ELF-1 (cell line): ENCODE measurements around the gene HS6ST3.

Experiments used
- DNase-seq: peaks from one replicate; pipeline ENCODE4 v3.0.0-alpha.2; 2016; ENCODE audit warnings: low read depth, low spot score

The HS6ST3 gene

DNA sequence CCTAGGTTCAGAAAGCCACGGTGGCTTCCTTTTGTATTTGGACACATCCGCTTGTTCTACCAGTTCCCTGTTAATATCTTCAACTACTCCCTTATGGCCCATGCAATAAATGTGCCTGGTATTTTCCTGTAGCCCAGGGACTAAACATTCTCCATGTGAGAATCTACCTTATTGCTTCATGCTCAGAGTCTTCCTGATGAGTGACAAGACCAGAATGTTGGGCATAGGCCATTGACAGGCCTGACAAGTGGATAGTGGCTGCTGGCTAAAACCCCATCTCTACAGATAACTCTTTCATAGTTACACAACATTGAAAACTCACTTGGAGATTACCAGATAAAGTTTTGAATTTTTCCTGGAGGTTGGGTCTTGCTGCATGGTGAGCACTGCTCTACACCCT is 449.9 kb downstream of the HS6ST3 start:
- no peak for DNase-seq

DNA sequence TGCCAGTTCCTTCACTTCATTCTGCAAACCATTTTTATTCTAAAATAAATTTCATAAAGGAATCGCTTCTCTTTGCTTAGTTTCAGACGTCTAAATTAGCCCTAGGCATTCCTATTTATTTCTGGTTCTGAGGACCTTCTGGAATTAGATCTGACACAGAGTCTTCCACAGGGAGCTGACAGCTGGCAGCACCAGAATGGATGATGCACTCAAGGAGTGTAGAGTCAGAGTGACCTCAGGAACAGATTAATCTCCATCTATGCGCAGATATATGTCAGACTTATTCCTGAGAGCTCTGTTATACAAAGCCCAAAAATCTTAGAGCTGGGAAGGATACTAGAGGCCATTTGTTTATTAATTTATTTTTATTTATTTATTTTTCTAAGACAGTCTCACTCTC is 450.8 kb downstream of the HS6ST3 start:
- DNase-seq, result no peak

DNA sequence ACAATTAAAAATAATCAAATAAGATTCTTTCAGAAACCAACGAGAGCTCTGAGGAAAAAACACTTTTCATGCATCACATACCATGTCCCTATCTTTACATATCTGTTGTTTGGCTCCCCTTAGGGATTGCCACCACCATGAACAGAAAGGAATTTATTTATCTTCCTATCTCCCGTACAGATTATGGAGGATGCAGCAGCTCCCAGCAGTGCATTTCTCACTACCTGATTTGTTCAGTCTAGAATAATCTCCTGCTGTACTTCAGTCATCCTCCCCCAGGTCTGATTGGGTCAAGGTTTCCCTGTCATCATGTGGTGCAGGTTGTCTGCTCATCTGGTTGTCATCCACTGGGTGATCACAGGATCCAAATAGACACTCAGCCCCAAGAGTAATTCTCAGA is 453.1 kb downstream of the HS6ST3 start:
- no peak for DNase-seq

DNA sequence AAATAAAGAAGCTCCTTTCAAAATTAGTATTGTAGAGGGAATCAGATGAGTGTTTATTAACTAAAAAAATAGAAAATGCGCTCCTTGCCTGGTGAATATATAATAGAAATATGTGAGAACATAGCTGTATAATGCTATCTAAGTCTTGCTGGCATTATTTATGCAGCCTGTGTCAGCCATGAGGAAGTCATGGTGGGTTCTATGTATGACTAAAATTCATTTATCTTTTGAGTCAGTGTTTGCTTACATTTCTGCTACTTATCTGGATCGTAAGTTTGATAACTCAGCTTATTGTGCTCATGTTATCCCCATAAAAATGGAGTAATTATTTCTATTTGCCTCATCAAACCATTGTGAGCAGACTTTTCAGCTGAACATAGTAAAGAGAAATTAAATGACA is 455.1 kb downstream of the HS6ST3 start:
- DNase-seq, result no peak

DNA sequence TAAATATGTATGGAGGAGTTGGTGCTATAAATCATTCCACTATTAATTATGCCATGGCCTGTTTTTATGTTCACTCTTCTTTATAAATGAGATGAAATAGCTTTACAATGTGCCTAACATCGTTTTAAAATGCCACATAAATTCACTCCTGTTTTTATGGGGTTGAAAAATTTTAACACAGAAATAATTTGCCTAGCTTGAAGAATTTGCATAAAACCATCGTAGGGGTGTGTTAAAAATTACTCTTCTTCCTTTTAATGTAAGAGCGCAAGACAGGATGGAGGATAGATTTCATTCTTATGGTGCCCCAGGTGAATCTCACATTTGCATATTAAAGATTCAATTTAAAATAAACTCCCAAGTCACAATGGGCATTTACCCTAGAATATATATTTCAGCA is 456.6 kb downstream of the HS6ST3 start:
- DNase-seq, result no peak

DNA sequence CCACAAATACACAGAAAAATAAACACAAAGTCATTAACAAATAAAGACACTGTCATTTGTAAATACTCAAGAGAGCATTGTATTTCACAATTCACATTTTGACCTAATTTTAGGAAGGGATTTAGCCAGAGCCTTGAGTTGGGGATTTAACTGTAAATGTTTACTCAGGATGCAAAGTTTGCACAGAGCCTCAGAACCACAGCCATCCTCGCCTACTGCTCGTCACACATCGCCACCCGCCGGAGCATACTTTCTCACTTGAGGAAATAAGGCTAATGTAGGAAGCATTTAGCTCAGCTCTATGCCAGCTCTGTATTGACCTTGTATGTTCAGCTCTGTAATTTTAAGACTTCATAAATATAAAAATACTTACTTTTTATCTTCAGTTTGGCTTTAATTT is 461.6 kb downstream of the HS6ST3 start:
- no peak for DNase-seq

DNA sequence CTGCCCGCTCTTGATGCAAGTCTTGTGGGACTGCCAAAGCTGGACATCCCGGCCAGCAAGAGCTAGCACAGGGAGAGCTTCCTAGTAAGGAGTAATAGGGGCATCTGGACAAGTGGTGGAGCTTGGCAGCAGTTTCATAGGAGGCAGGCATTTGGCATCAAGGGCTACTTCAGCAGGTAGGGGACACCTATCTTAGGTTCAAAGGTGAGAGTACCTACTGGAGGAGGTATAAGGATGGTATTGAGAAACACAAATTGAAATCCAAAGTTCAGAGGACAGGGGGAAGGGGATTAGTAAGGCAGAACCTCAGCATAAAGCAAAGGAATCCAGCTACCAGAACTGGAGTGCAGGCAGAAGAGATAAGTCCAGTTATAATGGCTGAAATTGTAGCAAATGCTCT is 462.7 kb downstream of the HS6ST3 start:
- no peak for DNase-seq

DNA sequence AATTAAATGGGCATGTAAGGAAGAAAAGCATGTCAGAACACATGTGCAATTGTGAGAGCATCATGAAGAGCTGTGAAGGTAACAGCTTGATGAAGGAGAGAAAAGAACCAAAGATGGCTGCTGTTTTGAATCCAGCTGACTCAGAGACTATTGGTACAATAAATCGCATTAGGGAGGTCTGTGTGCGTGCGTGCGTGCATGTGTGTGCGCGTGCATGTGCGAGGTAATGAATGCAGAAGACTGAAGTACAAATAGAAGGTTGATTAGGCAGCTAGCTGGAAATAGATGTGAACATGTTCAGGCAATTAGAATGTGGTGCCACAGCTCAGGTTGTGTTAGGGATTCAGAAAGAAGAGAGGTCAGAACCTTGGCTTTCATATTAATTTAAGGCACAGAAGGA is 463.9 kb downstream of the HS6ST3 start:
- DNase-seq, result no peak

DNA sequence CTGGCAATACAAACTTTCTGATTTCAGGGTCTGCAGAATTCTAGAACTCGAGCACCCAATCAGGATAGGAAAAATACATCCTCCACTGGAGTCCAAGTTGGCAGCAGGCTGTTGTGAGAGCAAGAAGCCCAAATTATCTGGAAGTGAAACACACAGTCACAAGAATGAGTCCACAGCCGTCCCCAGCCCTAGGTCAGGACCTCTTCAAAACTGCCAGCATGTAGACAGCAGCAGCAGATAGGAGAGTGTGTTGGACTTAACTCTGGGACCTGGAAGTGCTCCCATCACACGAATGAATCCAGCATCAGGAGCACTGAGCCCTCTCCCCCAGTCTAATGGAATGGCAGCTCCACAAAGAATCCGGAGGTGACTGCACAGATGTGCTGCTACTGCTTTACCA is 483.7 kb downstream of the HS6ST3 start:
- no peak for DNase-seq

DNA sequence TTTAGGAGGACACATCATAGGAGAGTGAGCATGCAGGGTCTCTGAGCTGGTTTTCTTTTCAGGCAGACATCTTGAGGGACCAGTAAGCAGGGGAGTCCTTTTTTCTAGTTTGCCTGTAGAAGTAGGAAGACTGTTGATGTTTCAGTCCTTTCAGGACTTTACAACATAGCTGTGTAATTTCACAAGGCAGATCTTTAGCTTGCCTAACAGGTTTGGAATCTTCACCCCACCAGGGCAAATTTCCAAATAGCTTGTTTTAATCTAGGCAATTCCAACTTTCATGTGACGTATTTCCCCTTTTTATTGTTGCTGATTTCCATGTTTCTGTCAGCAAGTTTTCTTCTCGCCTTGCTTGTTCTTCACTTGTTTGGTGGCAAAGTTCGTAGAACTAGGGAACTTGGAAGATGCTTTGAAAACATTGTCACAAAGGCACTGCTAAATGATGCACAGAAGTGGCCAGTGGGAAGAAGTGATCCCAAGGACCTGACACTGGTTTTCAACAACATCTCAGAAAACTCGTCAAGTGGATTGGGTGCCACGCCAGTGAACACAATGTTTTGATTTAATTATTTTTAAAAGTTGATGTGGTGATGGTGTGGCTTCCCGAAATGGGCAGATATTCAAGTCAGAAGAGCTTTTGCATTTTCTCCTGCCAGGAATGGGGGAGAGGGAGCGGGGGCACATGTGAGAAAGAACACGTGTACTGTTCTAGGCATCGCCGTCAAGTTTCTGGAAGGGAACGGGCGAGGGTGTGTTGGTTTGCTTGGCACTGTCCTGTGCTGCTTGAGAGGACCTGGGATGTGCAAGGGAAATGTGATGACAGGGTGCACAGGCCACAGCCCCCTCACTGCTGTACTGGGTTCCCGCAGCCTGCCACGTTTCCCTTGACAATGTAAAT is 485.8 kb downstream of the HS6ST3 start:
- no peak for DNase-seq

DNA sequence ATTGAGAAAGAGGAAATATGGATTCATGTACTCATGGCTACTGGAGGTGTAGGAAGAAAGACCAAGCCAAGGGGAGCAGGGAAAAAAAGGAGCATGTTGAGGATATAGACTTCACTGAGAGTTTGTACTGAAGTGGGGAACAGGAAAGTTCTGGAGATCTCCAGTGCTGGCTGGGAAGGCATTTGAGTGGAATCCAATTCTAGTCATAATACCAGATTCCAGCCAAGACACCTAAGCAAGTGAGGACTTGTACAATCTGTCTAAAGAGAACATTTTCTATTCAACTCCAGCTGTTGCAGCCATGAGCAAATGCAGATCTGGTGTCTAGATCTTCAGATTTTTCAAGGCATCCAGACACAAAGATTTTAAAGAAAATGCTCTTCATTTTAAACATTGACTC is 491.8 kb downstream of the HS6ST3 start:
- DNase-seq, result no peak

DNA sequence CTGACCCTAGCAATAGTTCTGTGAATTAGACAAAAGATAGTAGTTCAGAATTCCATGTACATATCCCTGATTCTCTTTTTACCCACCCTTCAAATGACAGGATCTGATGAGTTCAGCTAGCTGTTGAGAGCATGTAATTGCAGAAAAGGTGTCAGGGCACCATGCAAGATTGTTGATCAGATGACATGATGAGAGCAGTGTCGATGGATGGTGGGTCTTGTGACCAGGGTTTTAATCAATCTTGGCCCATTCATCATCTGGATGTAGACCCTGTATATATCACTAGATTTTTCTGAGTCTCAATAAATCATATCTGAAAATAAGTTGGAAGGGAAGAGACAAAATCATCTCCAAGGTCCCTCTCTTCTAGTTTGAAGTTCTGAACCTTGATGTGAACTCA is 525.3 kb downstream of the HS6ST3 start:
- DNase-seq, result no peak

DNA sequence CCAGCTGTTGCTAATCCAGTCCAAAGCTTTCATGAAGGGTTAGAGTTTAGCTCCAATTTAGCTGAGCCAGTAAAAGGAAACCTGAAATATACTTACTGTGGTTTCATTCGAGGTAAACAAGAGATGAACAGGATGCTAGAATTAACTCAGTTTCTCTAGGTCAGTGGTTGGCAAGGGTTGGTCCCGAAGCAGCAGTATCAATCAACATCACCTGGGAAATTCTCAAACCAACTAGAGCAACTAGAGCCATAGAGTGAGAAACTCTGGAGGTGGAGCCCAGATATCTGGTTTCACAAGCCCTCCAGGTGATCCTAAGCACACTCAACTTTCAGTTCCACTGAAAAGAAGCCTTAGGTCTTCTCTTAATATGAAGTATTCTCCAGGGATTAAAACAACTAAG is 527.6 kb downstream of the HS6ST3 start:
- DNase-seq, result no peak

DNA sequence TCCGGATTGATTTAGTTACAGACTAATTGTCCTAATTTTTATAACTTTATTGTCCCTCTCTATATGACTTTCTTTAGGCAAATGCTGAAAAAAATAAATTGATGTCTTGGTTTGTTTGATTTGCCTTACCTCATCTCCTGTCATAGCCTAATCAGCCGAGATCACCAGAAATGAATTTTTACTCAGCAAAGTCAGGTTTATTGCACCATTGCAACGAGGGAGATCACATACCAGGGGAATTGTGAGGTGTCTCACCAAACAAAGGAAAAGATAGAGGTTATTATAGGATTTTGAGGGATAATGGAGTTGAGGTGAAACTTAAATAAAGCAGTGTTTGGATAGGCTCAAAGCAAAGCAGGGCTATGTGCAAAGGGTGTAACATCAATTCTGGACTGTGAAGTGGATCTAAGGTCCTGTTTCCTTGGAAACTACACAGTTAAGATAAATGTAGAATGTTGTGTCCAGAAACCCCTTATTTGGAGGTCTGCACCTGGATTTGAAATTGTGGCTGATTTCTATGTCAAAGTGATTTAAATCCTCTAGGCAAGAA is 531.8 kb downstream of the HS6ST3 start:
- no peak for DNase-seq

DNA sequence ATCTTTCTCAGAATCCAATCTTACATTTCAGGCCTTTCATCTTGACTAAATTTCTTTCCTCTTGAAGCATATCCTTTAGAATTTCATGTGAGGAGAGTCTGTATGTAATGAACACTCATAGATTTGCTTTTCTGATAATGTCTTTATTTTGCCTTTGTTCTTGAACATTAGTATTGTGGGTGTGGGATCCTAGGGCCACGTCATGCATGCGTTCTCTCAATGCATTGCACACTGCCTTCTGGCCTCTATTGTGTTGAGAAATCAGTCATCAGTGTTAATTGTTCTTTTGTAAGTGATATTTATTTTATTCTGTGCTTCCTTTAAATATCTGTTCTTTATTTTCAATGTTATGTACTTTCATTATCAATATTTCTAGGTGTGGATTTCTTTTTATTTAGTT is 539.4 kb downstream of the HS6ST3 start:
- no peak for DNase-seq

DNA sequence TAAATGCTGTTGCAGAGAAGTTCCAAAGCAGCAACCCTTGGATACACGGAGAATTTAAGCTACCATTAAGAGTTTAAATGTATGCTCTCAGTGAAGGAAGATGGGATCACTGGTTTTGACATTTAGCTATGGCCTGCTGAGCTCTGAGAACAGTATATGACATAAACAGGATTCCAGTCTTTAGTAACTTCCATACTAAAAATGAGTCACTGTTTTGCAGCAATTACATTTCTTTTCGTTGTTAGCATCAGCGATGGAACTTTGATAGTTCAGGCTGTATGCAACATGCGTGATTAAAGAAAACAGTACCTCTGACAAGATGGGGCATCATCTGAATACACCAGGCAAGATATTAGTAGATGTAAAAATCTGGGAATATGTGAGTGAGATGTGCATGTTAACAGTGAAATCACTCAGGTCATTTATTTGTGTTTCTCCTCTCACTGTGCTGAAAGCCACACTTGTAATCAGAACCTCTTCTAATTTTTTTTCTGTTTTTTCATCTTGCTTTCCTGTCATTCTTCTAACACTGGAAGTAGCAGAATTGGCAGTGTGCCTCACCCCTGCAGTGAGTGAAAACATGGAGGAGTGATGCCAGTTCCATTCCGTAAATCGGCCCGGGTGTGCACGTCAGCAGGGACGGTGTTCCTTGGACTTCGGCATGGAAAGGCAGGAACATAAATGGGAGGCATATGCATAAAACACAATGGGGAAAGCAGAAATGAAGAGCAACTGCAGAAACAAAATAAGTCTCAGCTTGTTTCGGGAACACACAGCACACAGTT is 542.8 kb downstream of the HS6ST3 start:
- DNase-seq, result no peak

DNA sequence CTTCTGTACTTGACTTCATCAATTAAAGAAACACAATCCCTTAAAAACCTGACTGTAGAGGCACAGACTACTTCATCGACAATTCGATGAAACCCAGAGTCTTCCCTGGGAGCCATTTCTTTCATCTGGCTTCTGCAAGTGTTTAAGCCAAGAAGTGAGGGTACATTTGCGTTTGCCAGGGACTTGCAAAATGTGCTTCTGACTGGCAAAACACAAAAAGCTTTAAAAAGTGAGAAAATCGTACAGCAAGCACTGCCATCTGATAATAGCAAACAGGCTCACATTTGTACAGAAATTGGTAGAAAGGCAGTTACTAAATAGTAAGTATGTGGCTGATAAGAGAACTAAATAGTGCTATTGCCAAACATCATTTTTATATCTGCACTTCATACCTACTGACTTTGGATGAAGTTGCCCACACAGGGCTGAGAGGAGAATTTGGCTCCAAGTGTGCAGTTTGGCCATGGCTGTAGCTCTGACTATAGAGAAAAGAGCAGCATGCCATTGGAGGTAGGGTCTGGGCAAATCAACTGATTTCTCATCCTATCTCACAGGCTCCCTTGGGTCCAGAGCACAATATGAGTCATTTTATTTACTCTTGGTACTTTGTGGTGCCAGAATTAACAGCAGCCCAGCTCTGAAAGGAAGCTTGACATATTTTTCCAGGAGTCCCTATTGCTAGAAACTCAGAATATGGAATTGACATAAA is 546.2 kb downstream of the HS6ST3 start:
- DNase-seq, result no peak

DNA sequence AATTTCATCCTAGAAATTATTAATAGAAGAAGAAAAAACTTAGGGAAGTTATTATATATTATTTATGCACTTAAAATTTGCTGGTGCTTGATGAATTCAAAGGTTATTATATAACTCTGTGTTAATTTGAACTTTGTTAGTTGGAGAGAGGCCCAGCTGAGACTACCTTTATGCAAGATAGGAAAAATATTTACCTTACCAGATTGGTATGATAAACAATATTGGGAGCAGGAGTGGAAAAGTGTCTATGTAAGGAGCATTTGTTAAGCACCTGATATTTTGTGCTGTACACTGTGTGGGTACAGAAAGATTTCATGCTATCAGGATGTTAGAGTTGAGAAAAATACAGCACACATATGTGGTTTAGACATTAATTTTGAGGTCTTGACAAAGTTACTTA is 547.1 kb downstream of the HS6ST3 start:
- no peak for DNase-seq

DNA sequence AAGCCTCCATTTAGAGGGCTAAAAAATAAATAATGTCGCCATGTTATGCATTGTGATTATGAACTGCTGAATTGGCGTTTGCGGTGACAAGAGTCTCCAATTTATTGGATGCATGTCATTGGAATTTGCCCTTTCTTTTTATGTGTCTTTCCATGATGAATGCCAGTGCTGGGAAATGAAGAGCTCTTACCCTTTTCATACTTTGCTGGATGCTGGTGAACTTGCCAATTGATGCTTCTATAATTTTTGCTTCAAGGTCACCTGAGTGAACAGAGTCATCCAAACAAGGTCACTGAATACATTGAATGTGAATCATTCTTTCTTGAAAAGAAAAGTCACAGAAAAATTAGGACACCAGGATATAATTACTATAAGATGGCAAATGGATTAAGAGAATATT is 556.2 kb downstream of the HS6ST3 start:
- no peak for DNase-seq

DNA sequence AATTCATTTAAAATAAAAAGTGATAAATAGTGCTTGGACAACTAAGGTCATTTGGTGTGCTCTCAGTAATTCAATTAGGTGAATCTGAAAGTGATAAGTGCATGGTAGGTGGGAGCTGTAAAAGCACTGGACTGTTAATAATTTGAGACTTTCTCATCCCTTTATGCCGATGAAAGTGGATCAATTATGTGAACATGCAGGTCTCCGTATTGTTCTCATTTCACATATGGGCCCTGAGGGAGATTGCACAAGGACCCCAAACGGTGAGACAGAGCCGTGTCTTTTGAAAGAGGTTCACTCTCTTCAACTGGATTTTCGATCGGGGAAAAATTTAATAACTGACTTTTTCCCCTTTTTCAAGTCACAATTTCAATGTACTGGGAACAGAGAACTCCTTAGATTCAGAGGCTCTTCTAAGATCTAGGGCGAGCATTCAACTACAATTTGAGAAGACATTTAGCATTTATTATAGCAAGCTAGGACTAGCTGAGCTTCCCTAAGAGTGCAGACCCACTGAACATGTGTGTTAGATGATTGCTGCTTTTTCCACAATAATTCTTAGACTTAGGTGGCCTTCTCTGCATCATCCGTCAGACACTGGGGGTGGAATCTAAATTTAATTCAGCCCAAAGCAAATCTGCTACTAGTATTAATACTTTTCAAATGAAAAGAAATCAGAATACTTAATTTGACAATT is 556.8 kb downstream of the HS6ST3 start:
- DNase-seq, result no peak

DNA sequence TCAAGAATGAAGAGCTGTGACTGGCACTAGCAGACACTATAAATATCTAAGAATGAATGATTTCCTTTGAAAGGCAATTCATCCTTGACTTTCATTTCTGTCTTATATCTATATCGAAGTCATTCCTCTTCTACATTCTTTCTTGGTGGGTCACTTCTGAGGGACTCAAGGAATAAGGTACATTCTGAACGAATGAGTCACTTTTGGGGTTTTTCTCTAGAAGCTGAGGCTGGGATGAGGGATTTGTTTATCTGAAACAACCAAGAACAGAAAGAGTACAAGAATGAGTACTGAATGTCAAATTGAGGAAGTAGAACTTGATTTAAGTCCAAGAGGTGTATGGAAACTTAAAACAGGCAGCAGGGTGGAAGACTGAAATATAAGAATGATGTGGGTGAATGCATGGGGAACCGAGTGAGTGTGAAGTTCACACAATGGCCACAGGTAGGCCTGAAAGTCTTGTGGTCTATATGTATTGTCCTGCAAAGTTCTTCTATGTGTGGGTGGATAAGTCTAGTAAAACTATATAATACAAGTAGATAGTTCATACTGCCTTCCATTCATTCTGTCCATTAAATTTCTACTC is 560.5 kb downstream of the HS6ST3 start:
- no peak for DNase-seq
